Subcutaneous adipose tissue (tissue), 4 donors: ENCODE results near the gene DEPDC4. TPM values are rescaled to one million over a fixed set of nuclear protein-coding genes. Genes with fewer than 3 reads are reported as not detected.

Experiments
- total RNA-seq, 4 donors: library from RNA; depleted of rRNA; stranded (reverse); fragments of >200 nt; gene quantifications; one replicate each; pipeline ENCODE4 v1.1.0, GENCODE V29; 2016
- TF ChIP-seq, protein P1 (sequence below): fragments of 450-650 bp; IDR thresholded peaks from one replicate; pipeline ENCODE4 v1.5.1; 2016; ENCODE audit warnings: low read depth, mild to moderate bottlenecking, control low read depth, antibody characterized with exemption, moderate library complexity

DEPDC4 gene
- total RNA-seq, 4 donors from 2014 or later, result 2.0 to 2.4 TPM; not detected in 2

DNA sequence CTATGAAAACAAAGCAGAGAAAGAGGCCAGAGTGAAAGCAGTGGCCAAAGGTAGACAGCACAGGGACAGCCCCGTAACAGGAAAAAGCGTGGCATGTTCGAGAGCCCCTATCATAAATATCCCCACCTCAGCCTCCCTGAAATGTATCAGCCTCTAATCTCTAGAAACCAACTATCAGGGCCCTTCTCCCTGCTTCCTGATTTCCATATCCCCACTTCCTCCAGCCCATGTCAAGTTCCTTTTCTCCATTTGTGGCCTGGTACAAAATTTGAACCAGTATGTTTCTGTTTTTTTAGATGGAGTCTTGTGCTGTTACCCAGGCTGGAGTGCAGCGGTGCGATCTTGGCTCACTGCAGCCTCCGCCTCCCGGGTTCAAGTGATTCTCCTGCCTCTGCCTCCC lies 16.9 kb downstream of the DEPDC4 start:
- TF ChIP-seq, protein P1, sequence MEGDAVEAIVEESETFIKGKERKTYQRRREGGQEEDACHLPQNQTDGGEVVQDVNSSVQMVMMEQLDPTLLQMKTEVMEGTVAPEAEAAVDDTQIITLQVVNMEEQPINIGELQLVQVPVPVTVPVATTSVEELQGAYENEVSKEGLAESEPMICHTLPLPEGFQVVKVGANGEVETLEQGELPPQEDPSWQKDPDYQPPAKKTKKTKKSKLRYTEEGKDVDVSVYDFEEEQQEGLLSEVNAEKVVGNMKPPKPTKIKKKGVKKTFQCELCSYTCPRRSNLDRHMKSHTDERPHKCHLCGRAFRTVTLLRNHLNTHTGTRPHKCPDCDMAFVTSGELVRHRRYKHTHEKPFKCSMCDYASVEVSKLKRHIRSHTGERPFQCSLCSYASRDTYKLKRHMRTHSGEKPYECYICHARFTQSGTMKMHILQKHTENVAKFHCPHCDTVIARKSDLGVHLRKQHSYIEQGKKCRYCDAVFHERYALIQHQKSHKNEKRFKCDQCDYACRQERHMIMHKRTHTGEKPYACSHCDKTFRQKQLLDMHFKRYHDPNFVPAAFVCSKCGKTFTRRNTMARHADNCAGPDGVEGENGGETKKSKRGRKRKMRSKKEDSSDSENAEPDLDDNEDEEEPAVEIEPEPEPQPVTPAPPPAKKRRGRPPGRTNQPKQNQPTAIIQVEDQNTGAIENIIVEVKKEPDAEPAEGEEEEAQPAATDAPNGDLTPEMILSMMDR, result no peak

DNA sequence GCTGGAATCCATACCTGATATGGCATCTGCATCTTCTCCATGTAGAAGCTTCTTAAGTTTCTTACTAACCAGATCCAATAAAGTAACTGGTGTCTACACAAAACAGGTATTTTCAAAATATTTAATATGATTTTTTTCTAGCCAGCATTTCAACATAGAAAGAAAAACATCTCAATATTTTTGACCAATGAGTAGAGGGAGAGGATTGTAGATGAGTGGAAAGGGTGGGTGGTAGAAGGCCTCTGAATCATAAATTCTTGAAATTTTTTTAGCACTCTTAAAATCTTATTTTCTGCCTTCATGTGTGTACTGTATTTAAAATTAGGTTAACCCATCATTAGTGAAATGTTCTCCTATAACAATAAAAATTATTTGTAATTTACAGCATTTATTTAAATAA lies 18.0 kb downstream of the DEPDC4 start:
- TF ChIP-seq, protein P1, result no peak

- TF ChIP-seq, protein P1, result no peak
Measured at GRCh38 chr12:100247765-100248164, 19.1 kb downstream of the DEPDC4 start.

DNA sequence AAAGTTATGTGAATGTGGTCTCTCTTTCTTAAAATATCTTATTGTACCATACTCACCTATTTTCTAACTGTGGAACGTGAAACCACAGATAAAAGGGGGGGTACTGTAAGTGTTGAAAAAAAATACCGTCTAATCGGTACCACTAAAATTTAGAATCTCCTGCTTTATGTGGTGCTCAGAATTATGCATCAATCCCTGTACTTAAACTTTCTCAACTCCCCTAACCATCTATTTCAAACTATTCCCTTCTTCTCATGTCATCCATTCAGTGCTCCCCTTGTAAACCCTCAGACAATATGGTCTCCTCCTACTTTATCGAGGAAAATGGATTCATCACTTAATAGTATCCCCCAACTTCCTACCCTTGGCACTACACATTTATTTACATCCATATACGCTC lies 23.7 kb downstream of the DEPDC4 start:
- TF ChIP-seq, protein P1, result no peak

DNA sequence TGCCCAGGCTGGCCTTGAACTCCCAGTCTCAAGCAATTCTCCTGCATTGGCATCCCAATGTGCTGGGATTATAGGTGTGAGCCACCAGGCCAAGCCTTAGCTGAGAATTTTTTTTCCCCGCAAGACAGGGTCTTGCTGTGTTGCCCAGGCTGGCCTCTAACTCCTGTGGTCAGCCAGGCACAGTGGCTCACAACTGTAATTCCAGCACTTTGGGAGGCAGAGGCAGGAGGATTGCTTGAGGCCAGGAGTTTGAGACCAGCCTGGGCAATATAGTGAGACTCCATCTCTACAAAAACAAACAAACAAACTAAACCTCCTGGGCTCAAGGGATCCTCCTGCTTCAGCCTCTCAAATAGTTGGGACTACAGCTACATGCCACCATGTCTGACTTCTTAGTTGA lies 27.3 kb downstream of the DEPDC4 start:
- TF ChIP-seq, protein P1, result no peak

- TF ChIP-seq, protein P1, result no peak
Measured at GRCh38 chr12:100238801-100239200, 28.1 kb downstream of the DEPDC4 start.

DNA sequence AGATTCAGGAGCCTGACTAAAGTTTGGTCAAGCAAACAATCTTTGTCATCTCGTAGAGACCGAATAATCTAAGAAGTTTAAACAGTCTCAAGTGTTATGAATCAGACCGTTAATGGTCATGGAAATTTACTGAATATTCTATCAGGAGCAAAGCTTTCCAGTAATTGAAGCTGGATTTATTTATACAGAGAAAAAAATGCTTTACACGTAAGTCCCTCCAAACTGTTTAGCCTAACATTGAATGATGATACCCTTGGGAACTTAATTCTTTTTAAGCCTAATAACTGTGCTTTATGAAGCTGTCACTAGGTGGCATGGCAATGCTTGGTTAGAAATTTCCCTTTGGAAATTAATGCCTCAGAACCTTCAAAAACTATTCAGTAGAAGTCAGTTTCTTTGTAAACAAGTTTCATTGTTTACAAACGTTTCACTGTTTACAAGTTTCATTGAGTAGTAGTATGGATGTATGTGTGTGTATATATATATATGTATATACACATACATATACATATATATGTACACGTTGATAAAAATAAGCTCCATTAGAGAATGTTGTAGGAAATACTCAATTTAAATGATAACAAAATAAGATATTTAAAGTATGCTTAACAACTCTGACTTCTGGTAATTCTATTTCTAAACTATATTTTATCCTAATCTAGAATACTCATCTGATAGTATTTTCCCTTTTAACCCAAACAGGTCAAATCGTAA lies 32.1 kb downstream of the DEPDC4 start:
- TF ChIP-seq, protein P1, result no peak
